Omental fat pad (tissue), 4 donors: ENCODE data around the gene FANCI. TPM values are rescaled to one million over a fixed set of nuclear protein-coding genes. Genes with fewer than 3 reads are reported as not detected.

Experiments
- ATAC-seq: fragments of 150-250 bp; one replicate; pipeline ENCODE4 v1.9.1; 2016; ENCODE audit warnings: mild to moderate bottlenecking, moderate library complexity; ENCODE audit not compliant: low FRiP score
- DNase-seq: peaks from one replicate; pipeline ENCODE4 v3.0.0-alpha.2; 2019; ENCODE audit warnings: low spot score
- CTCF ChIP-seq, 3 donors: fragments of 450-650 bp; IDR thresholded peaks; one replicate each; pipeline ENCODE4 v1.5.1; 2016 to 2017; ENCODE audit warnings: antibody characterized with exemption in 3 of 3, mild to moderate bottlenecking in 3 of 3, moderate library complexity in 2 of 3
- total RNA-seq, 4 donors: library from RNA; depleted of rRNA; stranded (reverse); fragments of >200 nt; gene quantifications; one replicate each; pipeline ENCODE4 v1.1.0, GENCODE V29; 2016

The FANCI gene
- total RNA-seq, 4 donors from 2014 or later = 3.3 to 6.6 (median 4.2) TPM

- ATAC-seq = no peak
- TF ChIP-seq CTCF (IDR thresholded peaks at IDR 0.05) = no peak
- DNase-seq = no peak
These were observed 88.7 kb downstream of the FANCI start for GRCh38 chr15:89332446-89332845.

- no peak for TF ChIP-seq CTCF (IDR thresholded peaks at IDR 0.05)
- ATAC-seq = no peak
- DNase-seq = no peak
These were observed 89.5 kb downstream of the FANCI start for GRCh38 chr15:89333011-89333860.

GRCh38 chr15:89333959-89334509 lies 90.3 kb downstream of the FANCI start:
- TF ChIP-seq CTCF (IDR thresholded peaks at IDR 0.05) = no peak
- ATAC-seq (no peak), DNase-seq (no peak)

GRCh38 chr15:89334510-89335297 lies 90.9 kb downstream of the FANCI start, which contains the start of gene POLG:
Gene POLG (minus strand): TSS chr15:89334824. CDS start chr15:89333754, 1,070 bp downstream.
- ATAC-seq (peak; percentile 98), DNase-seq (peak; percentile 97)
- TF ChIP-seq CTCF (IDR thresholded peaks at IDR 0.05) = no peak

GRCh38 chr15:89335298-89336041 lies 91.7 kb downstream of the FANCI start:
- no peak for ATAC-seq
- no peak for DNase-seq
- no peak for TF ChIP-seq CTCF (IDR thresholded peaks at IDR 0.05)

- ATAC-seq (no peak), DNase-seq (no peak)
- TF ChIP-seq CTCF (IDR thresholded peaks at IDR 0.05) = no peak
These were observed 94.3 kb downstream of the FANCI start for GRCh38 chr15:89338036-89338435.
